Measurements from ENCODE around the gene SAP30L.

GRCh38 chr5:154411338-154411737 is 34.5 kb upstream of the SAP30L start:
- no peak for TF ChIP-seq CTCF (IDR thresholded peaks at IDR 0.05; ENCODE audit: low read length)
- TF ChIP-seq EZH2 (optimal IDR thresholded peaks at IDR 0.05; ENCODE audit: low read depth, low read length), result no peak
